A673 (cell line): ENCODE data around the gene HMX3.

Experiments
- EZH2 ChIP-seq: fragments of 200-600 bp; sonication (generic); IDR thresholded peaks from 2 replicates; pipeline ENCODE4 v1.6.1; 2017; ENCODE audit warnings: borderline replicate concordance, low read depth, mild to moderate bottlenecking, mixed read lengths, antibody characterized with exemption, low read length; ENCODE audit not compliant: poor library complexity, severe bottlenecking
- TF ChIP-seq, protein P1 (sequence below): fragments of 300-800, 200-600 bp; sonication (generic); conservative IDR thresholded peaks from 2 replicates; pipeline ENCODE4 v1.5.1; 2017; ENCODE audit warnings: low read depth, mild to moderate bottlenecking, antibody characterized with exemption, low read length, moderate library complexity, mixed read lengths

DNA sequence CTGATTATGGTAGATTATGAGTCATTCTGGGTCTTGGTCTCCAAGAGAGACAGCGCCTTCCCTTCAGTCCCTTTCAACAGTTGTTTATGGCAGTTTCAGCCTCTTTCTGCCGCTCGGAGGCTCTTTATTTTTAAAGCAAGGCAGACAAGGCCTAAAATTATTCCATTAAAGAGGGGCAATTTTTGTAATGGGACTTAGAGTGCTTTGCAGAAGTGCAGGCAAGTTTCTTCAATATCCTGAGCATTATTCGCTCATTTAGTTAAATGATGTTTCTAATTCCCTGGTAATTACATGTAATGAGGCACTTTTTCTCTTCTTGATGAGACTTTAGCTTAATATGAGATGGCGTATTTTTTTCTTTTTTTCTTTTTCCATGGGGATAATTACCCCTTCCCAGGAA is 52.0 kb downstream of the HMX3 start:
- TF ChIP-seq EZH2, result no peak
- TF ChIP-seq, protein P1, sequence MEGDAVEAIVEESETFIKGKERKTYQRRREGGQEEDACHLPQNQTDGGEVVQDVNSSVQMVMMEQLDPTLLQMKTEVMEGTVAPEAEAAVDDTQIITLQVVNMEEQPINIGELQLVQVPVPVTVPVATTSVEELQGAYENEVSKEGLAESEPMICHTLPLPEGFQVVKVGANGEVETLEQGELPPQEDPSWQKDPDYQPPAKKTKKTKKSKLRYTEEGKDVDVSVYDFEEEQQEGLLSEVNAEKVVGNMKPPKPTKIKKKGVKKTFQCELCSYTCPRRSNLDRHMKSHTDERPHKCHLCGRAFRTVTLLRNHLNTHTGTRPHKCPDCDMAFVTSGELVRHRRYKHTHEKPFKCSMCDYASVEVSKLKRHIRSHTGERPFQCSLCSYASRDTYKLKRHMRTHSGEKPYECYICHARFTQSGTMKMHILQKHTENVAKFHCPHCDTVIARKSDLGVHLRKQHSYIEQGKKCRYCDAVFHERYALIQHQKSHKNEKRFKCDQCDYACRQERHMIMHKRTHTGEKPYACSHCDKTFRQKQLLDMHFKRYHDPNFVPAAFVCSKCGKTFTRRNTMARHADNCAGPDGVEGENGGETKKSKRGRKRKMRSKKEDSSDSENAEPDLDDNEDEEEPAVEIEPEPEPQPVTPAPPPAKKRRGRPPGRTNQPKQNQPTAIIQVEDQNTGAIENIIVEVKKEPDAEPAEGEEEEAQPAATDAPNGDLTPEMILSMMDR, result no peak
